MCF 10A (cell line): ENCODE data around the gene ACAP3. TPM values are rescaled to one million over a fixed set of nuclear protein-coding genes. Genes with fewer than 3 reads are reported as not detected.

ENCODE experiments used
- BruUV-seq: library from RNA; stranded (reverse); fragments of 400-500 nt; replicated peaks from 2 replicates; lab custom pipeline; 2021; lab: Mats Ljungman, UMichigan
- CTCF ChIA-PET: fragments of 300-600 bp; sonication (Branson Sonifier 250); formaldehyde crosslinking; extraction: SDS; loops from one replicate; lab custom pipeline; 2021; ENCODE audit warnings: antibody characterized with exemption, inconsistent platforms; lab: Yijun Ruan, JAX
- POLR2A ChIA-PET: fragments of 300-600, 350-650 bp; sonication (Branson Sonifier 250); formaldehyde crosslinking; extraction: SDS; loops from one replicate; lab custom pipeline; 2020; ENCODE audit warnings: antibody characterized with exemption, inconsistent platforms; lab: Yijun Ruan, JAX
- DNase-seq: peaks from one replicate; pipeline ENCODE4 v3.0.0-alpha.2; 2018; ENCODE audit not compliant: unreplicated experiment
- H3K27ac Mint-ChIP-seq: one replicate; pipeline ENCODE4 v1.8.0; 2022; ENCODE audit warnings: mild to moderate bottlenecking, low read depth, mixed read lengths; ENCODE audit not compliant: unreplicated experiment
- H3K27me3 Mint-ChIP-seq: one replicate; pipeline ENCODE4 v1.8.0; 2022; ENCODE audit warnings: mixed read lengths; ENCODE audit not compliant: insufficient read depth, unreplicated experiment
- H3K36me3 Mint-ChIP-seq: one replicate; pipeline ENCODE4 v1.8.0; 2022; ENCODE audit warnings: mild to moderate bottlenecking, moderate library complexity, mixed read lengths; ENCODE audit not compliant: insufficient read depth, unreplicated experiment
- H3K4me1 Mint-ChIP-seq: one replicate; pipeline ENCODE4 v1.8.0; 2022; ENCODE audit warnings: mixed read lengths; ENCODE audit not compliant: insufficient read depth, unreplicated experiment
- H3K4me3 Mint-ChIP-seq: one replicate; pipeline ENCODE4 v1.8.0; 2022; ENCODE audit warnings: mild to moderate bottlenecking, moderate library complexity, mixed read lengths; ENCODE audit not compliant: unreplicated experiment
- H3K9me3 Mint-ChIP-seq: one replicate; pipeline ENCODE4 v1.8.0; 2022; ENCODE audit warnings: mixed read lengths; ENCODE audit not compliant: unreplicated experiment
- intact Hi-C: fragments of 100-400 bp; cut with micrococcal nuclease; formaldehyde crosslinking; loops from 2 replicates; pipeline ENCODE4 v1.14.1; 2022
- total RNA-seq: library from RNA; stranded (reverse); gene quantifications from 2 replicates; pipeline ENCODE4 v1.2.3, GENCODE V29; 2022
- TF ChIP-seq, protein P1 (sequence below): fragments of 200-600 bp; IDR thresholded peaks from one replicate; pipeline ENCODE4 v1.8.0; 2022; ENCODE audit warnings: antibody characterized with exemption, mild to moderate bottlenecking; ENCODE audit not compliant: unreplicated experiment

Gene ACAP3
- total RNA-seq, 1 experiment from 2014 or later = 33.5 TPM

DNA sequence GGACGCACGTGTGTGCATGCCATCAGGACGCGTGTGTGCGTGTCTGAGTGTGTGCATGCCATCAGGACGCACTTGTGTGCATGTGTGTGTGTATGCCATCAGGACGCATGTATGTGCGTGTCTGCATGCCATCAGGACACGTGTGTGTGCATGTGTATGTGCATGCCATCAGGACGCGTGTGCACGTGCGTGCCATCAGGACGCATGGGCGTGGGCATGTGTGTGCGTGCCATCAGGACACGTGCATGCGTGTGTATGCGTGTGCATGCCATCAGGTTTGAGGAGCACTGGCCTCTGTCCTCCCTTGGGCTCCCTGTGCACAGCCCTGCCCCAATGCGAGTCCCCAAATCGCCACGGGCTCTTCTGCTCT, 48.6 kb downstream of the ACAP3 start:
- CTCF ChIA-PET = no interaction called here
- Mint-ChIP-seq H3K9me3 (no peaks in the 10 kb centered on the region), H3K27me3 (no peaks in the 10 kb centered on the region), H3K4me1 (peaks cover 17% of the 10 kb centered on the region), H3K4me3 (no peak overlapping the region), H3K27ac (peak overlapping the region; percentile 32), H3K36me3 (peaks cover 63% of the 10 kb centered on the region)
- no TSS peak for BruUV-seq
- TF ChIP-seq, protein P1, sequence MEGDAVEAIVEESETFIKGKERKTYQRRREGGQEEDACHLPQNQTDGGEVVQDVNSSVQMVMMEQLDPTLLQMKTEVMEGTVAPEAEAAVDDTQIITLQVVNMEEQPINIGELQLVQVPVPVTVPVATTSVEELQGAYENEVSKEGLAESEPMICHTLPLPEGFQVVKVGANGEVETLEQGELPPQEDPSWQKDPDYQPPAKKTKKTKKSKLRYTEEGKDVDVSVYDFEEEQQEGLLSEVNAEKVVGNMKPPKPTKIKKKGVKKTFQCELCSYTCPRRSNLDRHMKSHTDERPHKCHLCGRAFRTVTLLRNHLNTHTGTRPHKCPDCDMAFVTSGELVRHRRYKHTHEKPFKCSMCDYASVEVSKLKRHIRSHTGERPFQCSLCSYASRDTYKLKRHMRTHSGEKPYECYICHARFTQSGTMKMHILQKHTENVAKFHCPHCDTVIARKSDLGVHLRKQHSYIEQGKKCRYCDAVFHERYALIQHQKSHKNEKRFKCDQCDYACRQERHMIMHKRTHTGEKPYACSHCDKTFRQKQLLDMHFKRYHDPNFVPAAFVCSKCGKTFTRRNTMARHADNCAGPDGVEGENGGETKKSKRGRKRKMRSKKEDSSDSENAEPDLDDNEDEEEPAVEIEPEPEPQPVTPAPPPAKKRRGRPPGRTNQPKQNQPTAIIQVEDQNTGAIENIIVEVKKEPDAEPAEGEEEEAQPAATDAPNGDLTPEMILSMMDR = no peak
- DNase-seq = no peak
- POLR2A ChIA-PET = interaction anchor here (0.6 to 0.7 kb wide), 2 partner anchors 15 to 28 kb away, joined by 3 read pairs; partner anchors contain the start of genes B3GALT6, SDF4 and UBE2J2
- intact Hi-C loops = no loop called here

DNA sequence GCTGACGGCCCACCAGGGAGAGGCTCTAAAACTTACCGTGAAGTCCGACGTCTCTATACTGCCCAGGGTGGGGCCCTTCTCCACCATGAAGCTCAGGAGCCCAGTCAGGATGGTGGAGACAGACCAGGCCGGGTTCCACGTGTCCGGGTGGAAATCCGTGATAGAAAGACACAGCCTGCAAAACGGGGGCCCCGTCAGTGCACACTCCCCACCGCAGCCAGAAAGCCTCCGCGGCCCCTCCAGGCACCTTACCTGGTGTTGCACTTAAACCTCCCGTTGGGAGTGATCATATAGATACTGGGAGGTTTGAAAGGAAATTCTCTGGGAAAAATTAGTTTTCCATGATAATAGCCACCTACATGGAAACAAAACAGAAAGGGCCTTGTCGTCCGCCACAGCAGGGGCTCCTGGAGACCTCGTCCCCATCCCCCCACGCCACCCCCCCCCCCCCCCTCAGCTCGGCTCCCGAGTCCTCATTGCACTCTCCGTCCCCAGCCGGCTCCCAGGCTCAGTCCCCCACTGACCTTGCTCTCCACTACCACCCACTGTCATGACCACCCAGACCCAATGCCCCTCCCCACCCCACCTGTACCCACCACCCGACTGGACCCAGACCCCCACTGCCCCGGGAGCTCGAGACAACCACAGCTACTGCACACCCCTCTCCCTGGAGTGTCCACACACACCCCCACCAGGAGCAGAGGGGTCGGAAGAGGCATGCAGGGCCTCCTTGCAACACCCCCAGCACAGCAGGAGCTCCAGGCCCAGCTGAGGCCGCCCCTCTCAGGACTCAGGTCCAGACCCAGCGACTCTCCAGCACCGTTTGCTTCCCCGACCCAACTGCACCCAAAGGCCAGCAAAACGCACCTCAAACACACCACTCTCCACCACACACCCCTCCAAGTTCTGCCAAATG, 50.5 kb downstream of the ACAP3 start:
- CTCF ChIA-PET = no interaction called here
- Mint-ChIP-seq H3K4me1 (peaks cover 17% of the 10 kb centered on the region), H3K27me3 (no peaks in the 10 kb centered on the region), H3K9me3 (no peaks in the 10 kb centered on the region), H3K36me3 (peaks cover 75% of the 10 kb centered on the region), H3K27ac (no peak overlapping the region), H3K4me3 (no peak overlapping the region)
- intact Hi-C loops = no loop called here
- TF ChIP-seq, protein P1 = no peak
- POLR2A ChIA-PET = interaction anchor here (0.6 kb wide), 1 partner anchor 51 kb away, joined by 3 read pairs; the partner anchor contains the start of gene TNFRSF18
- no peak for DNase-seq
- BruUV-seq = no TSS peak

DNA sequence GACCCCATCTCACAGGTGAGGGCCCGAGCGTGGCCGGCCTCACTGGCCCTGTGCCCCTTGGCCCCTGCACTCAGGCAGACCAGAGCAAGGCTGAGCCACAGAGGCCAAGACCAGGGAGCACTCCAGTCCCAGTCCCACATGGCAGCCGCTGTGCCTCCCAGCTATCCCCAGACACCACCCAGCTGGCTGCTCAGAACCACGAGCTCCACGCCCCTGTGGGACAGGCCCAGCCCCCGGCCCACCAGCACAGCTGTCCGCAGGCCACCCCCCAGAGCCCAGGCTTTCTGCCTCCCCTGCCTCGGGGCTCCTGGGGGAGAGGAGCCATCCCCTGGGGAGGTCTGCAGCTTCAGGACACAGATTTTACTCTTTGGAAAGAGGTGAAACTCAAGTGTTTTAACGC, 52.1 kb downstream of the ACAP3 start:
- no TSS peak for BruUV-seq
- H3K4me3 Mint-ChIP-seq = no peak overlapping the region
- ChIA-PET POLR2A (no interaction called here), CTCF (no interaction called here)
- H3K36me3 Mint-ChIP-seq = peaks cover 65% of the 10 kb centered on the region
- no peak overlapping the region for H3K27ac Mint-ChIP-seq
- no peaks in the 10 kb centered on the region for H3K27me3 Mint-ChIP-seq
- H3K9me3 Mint-ChIP-seq = no peaks in the 10 kb centered on the region
- DNase-seq = no peak
- intact Hi-C loops = no loop called here
- TF ChIP-seq, protein P1 = no peak
- peaks cover 22% of the 10 kb centered on the region for H3K4me1 Mint-ChIP-seq

DNA sequence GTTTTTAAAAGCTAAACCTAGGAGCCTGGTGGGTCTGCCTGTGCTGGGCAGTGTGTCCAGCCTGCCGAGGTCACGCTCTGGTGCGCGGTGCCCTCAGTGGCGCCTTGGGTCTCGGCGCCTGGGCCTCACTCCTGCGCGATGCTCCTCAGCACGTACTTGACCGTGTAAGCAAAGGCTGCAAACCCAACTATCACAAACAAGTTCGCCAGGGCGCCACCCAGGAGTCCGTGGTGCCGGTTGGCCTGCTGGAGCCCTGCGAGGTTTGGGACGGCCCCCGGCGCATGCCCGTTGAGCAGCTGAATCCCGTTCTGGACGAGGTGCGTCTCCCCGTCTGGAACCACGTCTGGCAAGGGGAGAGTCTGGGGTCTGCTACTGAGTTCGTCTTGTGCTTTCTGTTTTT, 52.7 kb downstream of the ACAP3 start:
- TSS peak; percentile 74 for BruUV-seq
- ChIA-PET POLR2A (interaction anchor here (0.6 kb wide), 1 partner anchor 313 kb away, joined by 3 read pairs; no protein-coding TSS in a partner anchor), CTCF (no interaction called here)
- Mint-ChIP-seq H3K36me3 (peaks cover 61% of the 10 kb centered on the region), H3K27ac (no peak overlapping the region), H3K27me3 (no peaks in the 10 kb centered on the region), H3K4me1 (peaks cover 22% of the 10 kb centered on the region), H3K4me3 (no peak overlapping the region), H3K9me3 (no peaks in the 10 kb centered on the region)
- intact Hi-C loops = no loop called here
- TF ChIP-seq, protein P1 = no peak
- no peak for DNase-seq
